Esophagus muscularis mucosa (tissue), 4 donors: ENCODE results near the gene TRIM29. TPM values are rescaled to one million over a fixed set of nuclear protein-coding genes. Genes with fewer than 3 reads are reported as not detected.

Experiments used
- DNase-seq: peaks from one replicate; pipeline ENCODE4 v3.0.0-alpha.2; 2017; ENCODE audit errors: extremely low spot score
- H3K27ac ChIP-seq, 4 donors: fragments of 200-600 bp; sonication (generic); replicated peaks in 1 of 4; 1 replicate in 3 of 4; 2 replicates in 1 of 4; pipeline ENCODE4 v1.5.1; 2016 to 2019; ENCODE audit warnings: mild to moderate bottlenecking in 1 of 4
- H3K27me3 ChIP-seq, 4 donors: fragments of 200-600 bp; sonication (generic); one replicate each; pipeline versions ENCODE4 v1.5.1 to v1.6.0; 2016 to 2019
- H3K36me3 ChIP-seq, 4 donors: fragments of 200-600 bp; sonication (generic); one replicate each; pipeline ENCODE4 v1.5.1; 2016 to 2019
- H3K4me1 ChIP-seq, 4 donors: fragments of 200-600 bp; sonication (generic); one replicate each; pipeline ENCODE4 v1.5.1; 2016 to 2019
- H3K4me3 ChIP-seq, 4 donors: fragments of 200-600 bp; sonication (generic); 1 replicate in 2 of 4; 2 replicates in 2 of 4; pipeline ENCODE4 v1.5.1; 2016 to 2019; ENCODE audit warnings: mild to moderate bottlenecking in 4 of 4, moderate library complexity in 1 of 4
- H3K9me3 ChIP-seq, 4 donors: fragments of 200-600 bp; sonication (generic); 1 replicate in 3 of 4; 2 replicates in 1 of 4; pipeline ENCODE4 v1.5.1; 2016 to 2019
- CTCF ChIP-seq, 3 experiments: fragments of 200-600 bp in 2 of 3; fragments of 450-650 bp in 1 of 3; sonication (generic) in 2 of 3; IDR thresholded peaks; one replicate each; pipeline ENCODE4 v1.5.1; 2017 to 2019; ENCODE audit warnings: antibody characterized with exemption in 3 of 3, mild to moderate bottlenecking in 2 of 3, moderate library complexity in 1 of 3
- EP300 ChIP-seq: sonication (generic); formaldehyde crosslinking; IDR thresholded peaks from one replicate; pipeline ENCODE4 v1.6.1; 2017; ENCODE audit warnings: antibody characterized with exemption
- POLR2A ChIP-seq: fragments of 450-650 bp; IDR thresholded peaks from one replicate; pipeline ENCODE4 v1.6.1; 2017; ENCODE audit warnings: antibody characterized with exemption, moderate library complexity, mild to moderate bottlenecking, low read depth
- POLR2AphosphoS5 ChIP-seq, 2 donors: sonication (generic); formaldehyde crosslinking; IDR thresholded peaks; one replicate each; pipeline ENCODE4 v1.6.1; 2017; ENCODE audit warnings: antibody characterized with exemption in 2 of 2
- WGBS: methylation state at CpG from one replicate; pipeline ENCODE4 v1.1.5; 2018; 5-methylcytosine and 5-hydroxymethylcytosine counted together
- intact Hi-C: fragments of 100-400 bp; cut with DNase I; formaldehyde crosslinking; loops from one replicate; pipeline ENCODE4 v1.15.1; 2023
- total RNA-seq, 4 donors: library from RNA; depleted of rRNA; stranded (reverse); fragments of >200 nt; gene quantifications; one replicate each; pipeline versions ENCODE4 v1.1.0 to v1.2.1, GENCODE V29; 2016

TRIM29 gene
- total RNA-seq, 4 donors from 2014 or later = 0.45 to 1.3 (median 0.75) TPM

GRCh38 chr11:120178561-120179056 is 40.7 kb upstream of the TRIM29 start:
- peak; percentile 66 for DNase-seq

GRCh38 chr11:120174866-120175265 is 37.0 kb upstream of the TRIM29 start:
- no peak for DNase-seq
- WGBS = 79% methylated on average over 4 of the region's 4 CpGs
- no peaks in the 10 kb centered on the region for H3K9me3 ChIP-seq
- H3K4me1 ChIP-seq = peaks cover 17 to 36% (median 29%) of the 10 kb centered on the region in 4 donors
- TF ChIP-seq EP300 (no peak), CTCF (IDR thresholded peaks at IDR 0.05) (no peak), POLR2AphosphoS5 (IDR thresholded peaks at IDR 0.05) (no peak), POLR2A (no peak)
- H3K27me3 ChIP-seq = peaks cover 0 to 26% (median 8%) of the 10 kb centered on the region in 4 donors
- no peaks in the 10 kb centered on the region for H3K36me3 ChIP-seq
- H3K27ac ChIP-seq = no peak overlapping the region
- intact Hi-C loops = loop anchor here (5.0 kb wide), 2 partner anchors 37 to 127 kb away; partner anchors contain the start of gene OAF
- H3K4me3 ChIP-seq = no peak overlapping the region

More at GRCh38 chr11:120178561-120179056, 40.7 kb upstream of the TRIM29 start:
- WGBS = 92% methylated on average over 5 of the region's 5 CpGs
- H3K4me1 ChIP-seq = peaks cover 36 to 55% (median 51%) of the 10 kb centered on the region in 4 donors
- H3K27me3 ChIP-seq = peaks cover 0 to under 1% (median 0%) of the 10 kb centered on the region in 4 donors
- peak overlapping the region in 3 of 4 donors; percentile 2 to 64 (median 19) for H3K27ac ChIP-seq
- intact Hi-C loops = loop anchor here (5.0 kb wide), 1 partner anchor 34 kb away; the partner anchor contains the start of gene OAF
- H3K4me3 ChIP-seq = no peak overlapping the region
- TF ChIP-seq CTCF (IDR thresholded peaks at IDR 0.05) (no peak), POLR2AphosphoS5 (IDR thresholded peaks at IDR 0.05) (no peak), POLR2A (no peak)
- no peaks in the 10 kb centered on the region for H3K36me3 ChIP-seq
- H3K9me3 ChIP-seq = no peaks in the 10 kb centered on the region

DNA sequence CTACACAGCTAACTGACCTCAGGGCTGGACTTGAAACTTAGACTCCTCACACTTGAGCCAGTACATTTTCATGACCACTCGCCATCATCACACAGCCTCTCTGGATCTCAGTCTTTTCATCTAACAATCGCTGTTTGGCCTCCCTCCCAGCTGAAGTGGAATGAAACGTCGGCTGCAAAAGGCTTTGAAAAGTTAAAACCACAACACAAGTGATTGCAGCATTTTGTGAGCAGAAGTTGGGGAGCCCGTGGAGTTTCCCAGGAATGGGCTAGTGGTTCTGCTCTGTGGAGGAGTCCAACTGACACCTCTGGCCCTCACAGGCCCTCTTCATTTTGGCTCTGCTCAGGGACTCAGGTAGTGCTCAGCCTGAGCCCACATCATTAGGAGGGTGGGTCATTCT is 35.9 kb upstream of the TRIM29 start:
- peaks cover 0 to 34% (median 11%) of the 10 kb centered on the region in 4 donors for H3K27me3 ChIP-seq
- no peaks in the 10 kb centered on the region for H3K9me3 ChIP-seq
- no peak overlapping the region for H3K27ac ChIP-seq
- WGBS = 50% methylated on average over 5 of the region's 5 CpGs
- H3K36me3 ChIP-seq = no peaks in the 10 kb centered on the region
- peak; percentile 86 for DNase-seq
- intact Hi-C loops = loop anchor here (2.0 to 5.0 kb wide), 2 partner anchors 55 to 128 kb away; no protein-coding TSS in a partner anchor
- peaks cover 14 to 36% (median 29%) of the 10 kb centered on the region in 4 donors for H3K4me1 ChIP-seq
- no peak overlapping the region for H3K4me3 ChIP-seq
- TF ChIP-seq POLR2A (no peak), EP300 (no peak), POLR2AphosphoS5 (IDR thresholded peaks at IDR 0.05) (no peak), CTCF (IDR thresholded peaks at IDR 0.05) (no peak)

GRCh38 chr11:120173019-120173705 is 35.2 kb upstream of the TRIM29 start:
- Histone ChIP-seq H3K9me3 (no peaks in the 10 kb centered on the region), H3K27ac (no peak overlapping the region), H3K4me3 (no peak overlapping the region), H3K36me3 (no peaks in the 10 kb centered on the region), H3K27me3 (peaks cover 0 to 40% (median 11%) of the 10 kb centered on the region in 4 donors), H3K4me1 (peaks cover 11 to 36% (median 30%) of the 10 kb centered on the region in 4 donors)
- 72% methylated on average over 9 of the region's 11 CpGs for WGBS
- DNase-seq = peak; percentile 53
- intact Hi-C loops = loop anchor here (2.0 to 5.0 kb wide), 2 partner anchors 56 to 129 kb away; no protein-coding TSS in a partner anchor
- TF ChIP-seq EP300 = no peak
